ENCODE results near the gene SC5D. TPM values are rescaled to one million over a fixed set of nuclear protein-coding genes. Genes with fewer than 3 reads are reported as not detected.

Gene SC5D
- 14.5 TPM for total RNA-seq
- polyA plus RNA-seq: 29.4 TPM
- long read RNA-seq, donor 1: 0 reads
- long read RNA-seq, donor 2: 0 reads
- long read RNA-seq, donor 3, transcript SC5D-201 (5 exons, 2,456 nt): major isoform, 6 of 9 reads
- long read RNA-seq, donor 3, partial matches to known transcripts: 0 of 9 reads
- long read RNA-seq, donor 3, other reads (novel, unspliced or antisense): 0 of 9 reads
- long read RNA-seq, donor 4, transcript SC5D-201 (5 exons, 2,456 nt): major isoform, 9 of 9 reads
- long read RNA-seq, donor 4, partial matches to known transcripts: 0 of 9 reads
- long read RNA-seq, donor 4, other reads (novel, unspliced or antisense): 0 of 9 reads
- long read RNA-seq, donor 5, transcript SC5D-201 (5 exons, 2,456 nt): major isoform, 20 of 35 reads
- long read RNA-seq, donor 5, partial matches to known transcripts: 9 of 35 reads
- long read RNA-seq, donor 5, other reads (novel, unspliced or antisense): 0 of 35 reads
- long read RNA-seq, donor 6, transcript SC5D-201 (5 exons, 2,456 nt): major isoform, 8 of 19 reads
- long read RNA-seq, donor 6, partial matches to known transcripts: 7 of 19 reads
- long read RNA-seq, donor 6, other reads (novel, unspliced or antisense): 0 of 19 reads
- long read RNA-seq, donor 7, transcript SC5D-201 (5 exons, 2,456 nt): major isoform, 8 of 31 reads
- long read RNA-seq, donor 7, partial matches to known transcripts: 20 of 31 reads
- long read RNA-seq, donor 7, other reads (novel, unspliced or antisense): 0 of 31 reads
- long read RNA-seq, donor 8, partial matches to known transcripts: 0 of 5 reads
- long read RNA-seq, donor 8, other reads (novel, unspliced or antisense): 0 of 5 reads
- long read RNA-seq, donor 9, transcript SC5D-201 (5 exons, 2,456 nt): major isoform, 8 of 23 reads
- long read RNA-seq, donor 9, partial matches to known transcripts: 10 of 23 reads
- long read RNA-seq, donor 9, other reads (novel, unspliced or antisense): 0 of 23 reads
- long read RNA-seq, donor 10, transcript SC5D-201 (5 exons, 2,456 nt): major isoform, 12 of 15 reads
- long read RNA-seq, donor 10, partial matches to known transcripts: 0 of 15 reads
- long read RNA-seq, donor 10, other reads (novel, unspliced or antisense): 0 of 15 reads

DNA sequence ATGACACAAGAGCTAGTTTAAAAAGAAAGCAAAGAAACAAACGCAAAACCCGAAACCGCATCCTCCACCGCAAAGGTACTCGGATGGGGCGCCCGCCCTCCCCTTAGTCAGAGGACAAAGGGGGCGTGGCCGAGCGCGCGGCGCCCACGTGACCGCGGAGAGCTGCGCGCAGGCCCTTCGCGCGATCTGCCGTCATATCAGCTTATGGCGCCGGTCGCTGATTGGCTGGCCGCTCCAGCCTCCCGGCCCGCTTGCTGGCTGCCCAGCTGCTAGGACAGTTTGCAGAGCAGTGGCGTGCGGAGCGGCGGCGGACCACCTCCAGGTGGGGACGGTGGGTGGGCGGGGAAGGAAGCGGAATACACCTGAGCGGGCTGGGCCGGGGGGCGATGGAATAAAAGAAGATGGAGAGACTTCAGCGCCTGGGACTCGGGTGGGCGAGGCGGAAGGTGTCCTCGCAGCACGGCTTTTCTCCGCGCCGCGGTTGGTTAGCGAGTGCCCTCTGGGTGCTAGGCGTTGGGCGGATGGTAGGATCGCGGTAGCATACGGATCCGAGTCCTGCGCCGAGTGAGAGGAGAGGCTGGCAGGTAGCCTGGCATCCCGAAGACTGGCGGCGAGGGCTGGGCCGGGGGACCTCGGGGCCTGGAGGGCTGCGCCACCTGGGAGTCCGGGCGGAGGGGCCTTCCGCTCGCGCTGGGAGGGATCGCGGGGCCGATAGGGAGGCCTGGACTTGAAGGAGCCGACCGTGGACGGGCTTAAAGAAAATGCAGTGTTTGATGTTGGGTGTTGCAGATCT, at the start of gene SC5D:
Gene SC5D (plus strand): TSS at position 277 of the 793 bp plus-strand sequence. CDS start 10,605 bp downstream, outside the sequence.
- H3K9me3 ChIP-seq (ENCODE audit: control insufficient read depth in 2 of 2, insufficient read depth in 1 of 2, low read length in 1 of 2): no peaks in the 10 kb centered on the region
- DNase-seq (ENCODE audit: low read depth in 6 of 9, low spot score in 9 of 9): peak; percentile 74 to 95 (median 88)
- no peaks in the 10 kb centered on the region for H3K36me3 ChIP-seq (ENCODE audit: control insufficient read depth in 2 of 2, insufficient read depth in 2 of 2, low read length in 1 of 2)
- under 1% methylated on average over 75 of the region's 75 CpGs for WGBS
- H3K4me3 ChIP-seq (ENCODE audit: low read length in 2 of 2): peak within 1 kb of the TSS; percentile 75 to 89
- H3K27me3 ChIP-seq (ENCODE audit: control insufficient read depth in 2 of 2, insufficient read depth in 1 of 2, low read length in 1 of 2): no peaks in the 10 kb centered on the region
- H3K27ac ChIP-seq (ENCODE audit: low read depth in 1 of 2, low read length in 1 of 2): peak within 1 kb of the TSS; percentile 88 to 89
- H3K4me1 ChIP-seq (ENCODE audit: control insufficient read depth in 2 of 2, insufficient read depth in 2 of 2, low read length in 2 of 2): peaks cover 3 to 9% of the 10 kb centered on the region in 2 donors

GRCh38 chr11:121244884-121245283, 47.7 kb upstream of the SC5D start:
- Histone ChIP-seq H3K27me3 (ENCODE audit: control insufficient read depth in 2 of 2, insufficient read depth in 1 of 2, low read length in 1 of 2) (peaks cover 0 to 2% of the 10 kb centered on the region in 2 donors), H3K4me3 (ENCODE audit: low read length in 2 of 2) (no peak overlapping the region), H3K36me3 (ENCODE audit: control insufficient read depth in 2 of 2, insufficient read depth in 2 of 2, low read length in 1 of 2) (no peaks in the 10 kb centered on the region), H3K27ac (ENCODE audit: low read depth in 1 of 2, low read length in 1 of 2) (no peak overlapping the region), H3K9me3 (ENCODE audit: control insufficient read depth in 2 of 2, insufficient read depth in 1 of 2, low read length in 1 of 2) (no peaks in the 10 kb centered on the region), H3K4me1 (ENCODE audit: control insufficient read depth in 2 of 2, insufficient read depth in 2 of 2, low read length in 2 of 2) (peaks cover 0 to 3% of the 10 kb centered on the region in 2 donors)
- no peak for DNase-seq (ENCODE audit: low read depth in 6 of 9, low spot score in 9 of 9)
- 83% methylated on average over 10 of the region's 10 CpGs for WGBS

DNA sequence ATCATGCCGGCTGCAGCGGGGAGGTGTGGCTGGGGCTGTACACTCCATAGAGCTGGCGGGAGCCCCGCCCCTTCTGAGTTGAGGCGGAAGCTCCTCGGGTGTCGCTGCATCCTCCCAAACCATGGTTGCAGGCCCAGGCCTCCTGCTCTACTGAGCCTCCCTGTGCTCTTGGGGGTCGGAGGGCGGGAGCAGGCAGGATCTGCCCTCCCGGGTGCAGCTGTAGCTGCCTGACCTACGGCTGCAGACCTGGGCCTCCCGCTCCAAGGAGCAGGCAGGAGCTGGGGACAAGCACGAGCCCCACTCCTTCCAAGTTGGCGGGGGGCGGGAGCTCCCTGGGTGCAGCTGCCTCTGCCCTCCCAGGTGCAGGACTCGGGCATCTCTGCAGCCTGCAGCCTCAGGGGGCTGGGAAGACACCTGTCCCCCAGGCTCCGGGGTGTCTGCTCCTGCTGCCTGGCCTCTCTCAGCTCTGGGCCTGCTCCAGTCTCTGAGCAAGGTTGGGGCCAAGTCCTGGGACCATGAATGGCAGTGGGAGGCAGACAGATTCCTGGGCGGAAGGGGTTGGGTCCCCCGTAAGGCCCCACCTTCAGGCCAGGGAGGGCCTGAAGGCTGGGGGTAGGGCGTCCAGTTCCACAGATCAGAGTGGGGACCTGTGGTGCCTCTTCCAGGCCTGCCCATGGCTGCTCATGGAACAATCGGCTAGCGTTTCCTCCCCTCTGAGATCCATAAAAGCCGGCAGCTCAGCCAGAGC, 46.4 kb upstream of the SC5D start:
- H3K27ac ChIP-seq (ENCODE audit: low read depth in 1 of 2, low read length in 1 of 2): no peak overlapping the region
- no peak overlapping the region for H3K4me3 ChIP-seq (ENCODE audit: low read length in 2 of 2)
- DNase-seq (ENCODE audit: low read depth in 6 of 9, low spot score in 9 of 9): no peak
- WGBS: 92% methylated on average over 23 of the region's 23 CpGs
- no peaks in the 10 kb centered on the region for H3K36me3 ChIP-seq (ENCODE audit: control insufficient read depth in 2 of 2, insufficient read depth in 2 of 2, low read length in 1 of 2)
- H3K4me1 ChIP-seq (ENCODE audit: control insufficient read depth in 2 of 2, insufficient read depth in 2 of 2, low read length in 2 of 2): peaks cover 0 to 3% of the 10 kb centered on the region in 2 donors
- H3K9me3 ChIP-seq (ENCODE audit: control insufficient read depth in 2 of 2, insufficient read depth in 1 of 2, low read length in 1 of 2): no peaks in the 10 kb centered on the region
- H3K27me3 ChIP-seq (ENCODE audit: control insufficient read depth in 2 of 2, insufficient read depth in 1 of 2, low read length in 1 of 2): peaks cover 0 to 2% of the 10 kb centered on the region in 2 donors

DNA sequence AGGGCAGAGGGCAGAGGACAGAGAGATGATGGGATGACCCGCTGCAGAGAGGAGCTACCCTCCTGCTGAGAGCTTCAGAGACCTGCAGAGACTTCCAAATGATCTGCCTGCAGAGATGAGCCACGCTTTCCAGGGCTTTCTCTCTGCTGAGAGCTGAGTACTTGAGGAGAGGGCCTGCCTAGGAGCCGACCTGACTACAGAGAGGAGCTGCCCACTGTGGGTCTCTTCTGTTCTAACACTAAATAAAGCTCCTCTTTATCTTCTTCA, 45.9 kb upstream of the SC5D start:
- Histone ChIP-seq H3K4me3 (ENCODE audit: low read length in 2 of 2) (no peak overlapping the region), H3K9me3 (ENCODE audit: control insufficient read depth in 2 of 2, insufficient read depth in 1 of 2, low read length in 1 of 2) (no peaks in the 10 kb centered on the region), H3K27ac (ENCODE audit: low read depth in 1 of 2, low read length in 1 of 2) (no peak overlapping the region), H3K36me3 (ENCODE audit: control insufficient read depth in 2 of 2, insufficient read depth in 2 of 2, low read length in 1 of 2) (no peaks in the 10 kb centered on the region), H3K27me3 (ENCODE audit: control insufficient read depth in 2 of 2, insufficient read depth in 1 of 2, low read length in 1 of 2) (peaks cover 0 to 2% of the 10 kb centered on the region in 2 donors), H3K4me1 (ENCODE audit: control insufficient read depth in 2 of 2, insufficient read depth in 2 of 2, low read length in 2 of 2) (no peaks in the 10 kb centered on the region)
- DNase-seq (ENCODE audit: low read depth in 6 of 9, low spot score in 9 of 9): no peak
- WGBS: 96% methylated on average over 3 of the region's 3 CpGs

GRCh38 chr11:121248496-121248895, 44.1 kb upstream of the SC5D start:
- Histone ChIP-seq H3K27ac (ENCODE audit: low read depth in 1 of 2, low read length in 1 of 2) (no peak overlapping the region), H3K36me3 (ENCODE audit: control insufficient read depth in 2 of 2, insufficient read depth in 2 of 2, low read length in 1 of 2) (no peaks in the 10 kb centered on the region)

DNA sequence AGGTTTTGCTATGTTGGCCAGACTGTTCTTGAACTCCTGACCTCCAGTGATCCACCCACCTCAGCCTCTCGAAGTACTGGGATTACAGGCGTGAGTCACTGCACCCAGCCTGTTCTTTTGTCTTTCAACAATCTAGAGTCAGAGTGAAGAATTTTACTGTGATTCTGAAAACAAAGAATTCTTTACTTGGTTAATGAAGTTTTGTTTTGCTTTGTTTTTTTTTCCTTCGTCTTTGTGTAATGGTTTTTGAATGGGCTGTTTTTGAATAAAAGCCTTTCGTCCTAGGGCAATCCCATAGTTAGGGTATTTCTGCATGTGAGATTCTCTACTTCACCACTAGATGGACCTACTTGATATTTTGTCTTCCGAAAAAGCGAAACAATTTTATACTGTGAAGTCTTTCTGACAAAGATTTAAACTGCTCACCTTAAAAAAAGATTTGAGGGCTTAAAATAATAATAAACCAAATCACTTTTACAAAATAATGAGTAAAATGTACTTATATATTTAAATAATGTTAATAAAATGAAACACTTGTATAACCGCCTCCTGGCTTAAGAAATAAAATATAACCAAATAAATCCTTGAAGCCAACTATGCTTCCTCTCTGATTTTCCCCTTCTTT, 43.4 kb upstream of the SC5D start:
- no peaks in the 10 kb centered on the region for H3K9me3 ChIP-seq (ENCODE audit: control insufficient read depth in 2 of 2, insufficient read depth in 1 of 2, low read length in 1 of 2)
- H3K36me3 ChIP-seq (ENCODE audit: control insufficient read depth in 2 of 2, insufficient read depth in 2 of 2, low read length in 1 of 2): no peaks in the 10 kb centered on the region
- H3K27me3 ChIP-seq (ENCODE audit: control insufficient read depth in 2 of 2, insufficient read depth in 1 of 2, low read length in 1 of 2): peaks cover 0 to 2% of the 10 kb centered on the region in 2 donors
- no peak overlapping the region for H3K27ac ChIP-seq (ENCODE audit: low read depth in 1 of 2, low read length in 1 of 2)
- no peak overlapping the region for H3K4me3 ChIP-seq (ENCODE audit: low read length in 2 of 2)
- 49% methylated on average over 7 of the region's 7 CpGs for WGBS
- H3K4me1 ChIP-seq (ENCODE audit: control insufficient read depth in 2 of 2, insufficient read depth in 2 of 2, low read length in 2 of 2): no peaks in the 10 kb centered on the region
- peak in 5 of 9 donors; percentile 7 to 55 (median 18) for DNase-seq (ENCODE audit: low read depth in 6 of 9, low spot score in 9 of 9)

More at GRCh38 chr11:121248496-121248895, 44.1 kb upstream of the SC5D start:
- DNase-seq (ENCODE audit: low read depth in 6 of 9, low spot score in 9 of 9): no peak
- Histone ChIP-seq H3K4me3 (ENCODE audit: low read length in 2 of 2) (no peak overlapping the region), H3K27me3 (ENCODE audit: control insufficient read depth in 2 of 2, insufficient read depth in 1 of 2, low read length in 1 of 2) (no peaks in the 10 kb centered on the region), H3K9me3 (ENCODE audit: control insufficient read depth in 2 of 2, insufficient read depth in 1 of 2, low read length in 1 of 2) (no peaks in the 10 kb centered on the region), H3K4me1 (ENCODE audit: control insufficient read depth in 2 of 2, insufficient read depth in 2 of 2, low read length in 2 of 2) (no peaks in the 10 kb centered on the region)
- whole genome bisulfite sequencing: 94% methylated on average over 4 of the region's 4 CpGs

GRCh38 chr11:121250843-121251242, 41.7 kb upstream of the SC5D start:
- no peak for DNase-seq (ENCODE audit: low read depth in 6 of 9, low spot score in 9 of 9)
- no peak overlapping the region for H3K4me3 ChIP-seq (ENCODE audit: low read length in 2 of 2)

DNA sequence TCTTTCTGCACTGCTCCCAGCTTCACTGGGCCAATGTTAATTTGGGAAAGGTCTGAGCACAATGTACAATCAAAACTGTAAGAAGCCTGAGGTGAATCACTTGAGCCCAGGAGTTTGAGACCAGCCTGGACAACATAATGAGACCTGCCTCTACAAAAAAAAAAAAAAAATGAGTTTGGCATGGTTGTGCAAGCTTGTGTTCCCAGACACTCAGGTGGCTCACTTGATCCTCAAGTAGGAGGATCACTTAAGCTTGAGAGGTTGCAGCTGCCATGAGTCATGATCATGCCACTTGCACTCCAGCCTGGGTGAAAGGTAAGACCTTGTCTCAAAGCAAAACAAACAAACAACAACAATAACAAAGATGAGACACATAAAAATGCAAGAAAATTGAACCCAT, 38.6 kb upstream of the SC5D start:
- no peak for DNase-seq (ENCODE audit: low read depth in 6 of 9, low spot score in 9 of 9)
- peaks cover 0 to 2% of the 10 kb centered on the region in 2 donors for H3K27me3 ChIP-seq (ENCODE audit: control insufficient read depth in 2 of 2, insufficient read depth in 1 of 2, low read length in 1 of 2)
- H3K4me3 ChIP-seq (ENCODE audit: low read length in 2 of 2): no peak overlapping the region
- H3K4me1 ChIP-seq (ENCODE audit: control insufficient read depth in 2 of 2, insufficient read depth in 2 of 2, low read length in 2 of 2): no peaks in the 10 kb centered on the region
- H3K27ac ChIP-seq (ENCODE audit: low read depth in 1 of 2, low read length in 1 of 2): no peak overlapping the region
- no peaks in the 10 kb centered on the region for H3K9me3 ChIP-seq (ENCODE audit: control insufficient read depth in 2 of 2, insufficient read depth in 1 of 2, low read length in 1 of 2)
- no peaks in the 10 kb centered on the region for H3K36me3 ChIP-seq (ENCODE audit: control insufficient read depth in 2 of 2, insufficient read depth in 2 of 2, low read length in 1 of 2)

More at GRCh38 chr11:121250843-121251242, 41.7 kb upstream of the SC5D start:
- Histone ChIP-seq H3K36me3 (ENCODE audit: control insufficient read depth in 2 of 2, insufficient read depth in 2 of 2, low read length in 1 of 2) (no peaks in the 10 kb centered on the region), H3K4me1 (ENCODE audit: control insufficient read depth in 2 of 2, insufficient read depth in 2 of 2, low read length in 2 of 2) (no peaks in the 10 kb centered on the region), H3K27ac (ENCODE audit: low read depth in 1 of 2, low read length in 1 of 2) (no peak overlapping the region), H3K27me3 (ENCODE audit: control insufficient read depth in 2 of 2, insufficient read depth in 1 of 2, low read length in 1 of 2) (peaks cover 0 to 2% of the 10 kb centered on the region in 2 donors), H3K9me3 (ENCODE audit: control insufficient read depth in 2 of 2, insufficient read depth in 1 of 2, low read length in 1 of 2) (no peaks in the 10 kb centered on the region)
- 89% methylated on average over 4 of the region's 4 CpGs for WGBS
